Measurements from ENCODE around the gene TM9SF4.

Gene TM9SF4

DNA sequence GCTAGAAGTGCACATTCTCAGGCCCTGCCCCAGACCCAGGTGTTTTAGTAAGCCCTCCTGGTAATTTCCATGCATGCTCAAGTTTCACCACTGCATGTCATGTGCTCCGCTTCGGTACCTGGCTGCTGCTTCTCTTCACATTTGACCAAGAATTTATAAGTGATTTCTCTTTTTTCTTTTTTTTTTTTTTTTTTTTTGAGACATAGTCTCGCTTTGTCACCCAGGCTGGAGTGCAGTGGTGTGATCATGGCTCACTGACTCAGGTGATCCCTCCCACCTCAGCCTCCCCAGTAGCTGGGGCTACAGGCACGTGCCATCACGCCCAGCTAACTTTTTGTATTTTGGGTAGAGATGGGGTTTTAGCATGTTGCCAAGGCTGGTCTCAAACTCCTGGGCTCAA is 16.0 kb downstream of the TM9SF4 start:
- DNase-seq (ENCODE audit: low read depth), result no peak
- no peak overlapping the region for H3K4me3 ChIP-seq (ENCODE audit: control insufficient read depth, low read depth, low read length)
- TF ChIP-seq, protein P1, sequence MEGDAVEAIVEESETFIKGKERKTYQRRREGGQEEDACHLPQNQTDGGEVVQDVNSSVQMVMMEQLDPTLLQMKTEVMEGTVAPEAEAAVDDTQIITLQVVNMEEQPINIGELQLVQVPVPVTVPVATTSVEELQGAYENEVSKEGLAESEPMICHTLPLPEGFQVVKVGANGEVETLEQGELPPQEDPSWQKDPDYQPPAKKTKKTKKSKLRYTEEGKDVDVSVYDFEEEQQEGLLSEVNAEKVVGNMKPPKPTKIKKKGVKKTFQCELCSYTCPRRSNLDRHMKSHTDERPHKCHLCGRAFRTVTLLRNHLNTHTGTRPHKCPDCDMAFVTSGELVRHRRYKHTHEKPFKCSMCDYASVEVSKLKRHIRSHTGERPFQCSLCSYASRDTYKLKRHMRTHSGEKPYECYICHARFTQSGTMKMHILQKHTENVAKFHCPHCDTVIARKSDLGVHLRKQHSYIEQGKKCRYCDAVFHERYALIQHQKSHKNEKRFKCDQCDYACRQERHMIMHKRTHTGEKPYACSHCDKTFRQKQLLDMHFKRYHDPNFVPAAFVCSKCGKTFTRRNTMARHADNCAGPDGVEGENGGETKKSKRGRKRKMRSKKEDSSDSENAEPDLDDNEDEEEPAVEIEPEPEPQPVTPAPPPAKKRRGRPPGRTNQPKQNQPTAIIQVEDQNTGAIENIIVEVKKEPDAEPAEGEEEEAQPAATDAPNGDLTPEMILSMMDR (IDR thresholded peaks at IDR 0.05; ENCODE audit: control insufficient read depth, insufficient read depth, low read depth, low read length, missing control alignments), result no peak

DNA sequence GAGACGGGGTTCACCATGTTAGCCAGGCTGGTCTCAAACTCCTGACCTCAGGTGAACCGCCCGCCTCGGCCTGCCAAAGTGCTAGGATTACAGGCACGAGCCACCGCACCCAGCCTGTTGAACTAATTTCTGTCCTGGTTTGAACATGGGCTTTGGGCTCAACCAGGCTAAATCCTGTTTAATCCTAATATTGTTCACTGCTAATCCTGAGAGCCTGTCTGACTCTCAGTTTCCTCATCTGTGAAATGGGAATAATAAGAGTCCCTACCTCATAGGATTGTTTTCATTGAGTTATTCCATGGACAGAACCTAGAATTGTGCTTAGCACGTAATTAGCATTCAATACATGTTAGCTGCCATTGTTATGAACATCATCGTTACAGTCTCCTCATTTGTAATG is 17.4 kb downstream of the TM9SF4 start:
- H3K4me3 ChIP-seq (ENCODE audit: control insufficient read depth, low read depth, low read length), result no peak overlapping the region
- TF ChIP-seq, protein P1 (IDR thresholded peaks at IDR 0.05; ENCODE audit: control insufficient read depth, insufficient read depth, low read depth, low read length, missing control alignments), result no peak
- no peak for DNase-seq (ENCODE audit: low read depth)

DNA sequence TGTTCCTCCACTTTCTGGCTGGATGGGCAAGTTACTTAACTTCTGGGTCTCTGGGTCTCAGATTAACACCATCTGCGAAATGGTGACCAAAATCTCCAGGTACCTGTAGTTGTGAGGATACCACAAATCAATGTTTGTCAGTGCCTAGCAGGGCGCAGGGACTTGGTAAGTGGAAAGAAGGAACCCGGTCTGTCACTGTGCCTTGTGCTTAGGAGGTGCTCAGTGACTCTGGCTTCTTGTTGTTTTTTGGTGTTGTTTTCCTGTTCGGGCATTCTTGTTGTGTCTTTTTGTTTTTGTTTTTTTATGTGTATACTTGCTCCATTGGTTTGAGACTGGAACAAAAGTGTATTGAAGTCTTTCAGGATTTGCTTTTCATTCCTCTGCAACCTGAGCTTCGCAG is 17.8 kb downstream of the TM9SF4 start:
- DNase-seq (ENCODE audit: low read depth), result no peak
- H3K4me3 ChIP-seq (ENCODE audit: control insufficient read depth, low read depth, low read length), result no peak overlapping the region
- TF ChIP-seq, protein P1 (IDR thresholded peaks at IDR 0.05; ENCODE audit: control insufficient read depth, insufficient read depth, low read depth, low read length, missing control alignments), result no peak

DNA sequence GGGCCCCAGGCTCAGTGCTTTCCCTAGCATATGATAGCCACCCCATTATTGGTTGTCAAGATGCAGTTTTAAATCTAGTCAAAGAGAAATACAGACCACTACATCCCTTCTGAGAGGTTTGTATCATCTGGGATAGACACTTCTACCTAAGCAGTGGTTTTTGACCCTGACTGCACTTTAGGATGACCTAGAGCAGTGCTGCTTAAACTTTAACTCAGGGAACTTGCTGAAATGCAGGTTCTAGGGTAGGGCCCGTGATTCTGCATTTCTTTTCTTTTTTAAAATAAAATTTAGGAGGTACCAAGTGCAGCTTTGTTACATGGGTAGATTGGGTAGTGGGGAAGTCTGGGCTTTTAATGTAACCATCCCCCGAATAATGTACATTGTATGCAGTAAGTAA is 18.7 kb downstream of the TM9SF4 start:
- no peak for DNase-seq (ENCODE audit: low read depth)
- no peak overlapping the region for H3K4me3 ChIP-seq (ENCODE audit: control insufficient read depth, low read depth, low read length)
- TF ChIP-seq, protein P1 (IDR thresholded peaks at IDR 0.05; ENCODE audit: control insufficient read depth, insufficient read depth, low read depth, low read length, missing control alignments), result no peak

DNA sequence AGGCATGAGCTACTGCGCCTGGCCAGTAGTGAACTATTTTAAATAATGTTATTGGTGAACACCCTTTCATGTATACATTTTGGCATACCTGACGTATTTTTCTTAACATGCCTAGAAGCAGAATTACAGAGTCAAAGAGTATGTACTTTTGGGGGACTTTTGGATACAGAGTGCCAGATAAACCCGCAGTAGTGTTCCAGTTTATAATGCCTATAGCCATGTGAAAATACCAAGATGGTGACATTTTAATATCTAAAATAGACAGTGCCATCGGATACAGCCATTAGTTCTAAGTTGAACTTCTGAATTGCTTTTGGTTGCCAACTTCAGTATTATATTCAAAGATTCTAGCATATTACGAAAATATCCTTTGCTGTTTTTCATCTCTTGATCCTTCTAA is 20.3 kb downstream of the TM9SF4 start:
- TF ChIP-seq, protein P1 (IDR thresholded peaks at IDR 0.05; ENCODE audit: control insufficient read depth, insufficient read depth, low read depth, low read length, missing control alignments), result no peak
- DNase-seq (ENCODE audit: low read depth), result no peak
- H3K4me3 ChIP-seq (ENCODE audit: control insufficient read depth, low read depth, low read length), result no peak overlapping the region

DNA sequence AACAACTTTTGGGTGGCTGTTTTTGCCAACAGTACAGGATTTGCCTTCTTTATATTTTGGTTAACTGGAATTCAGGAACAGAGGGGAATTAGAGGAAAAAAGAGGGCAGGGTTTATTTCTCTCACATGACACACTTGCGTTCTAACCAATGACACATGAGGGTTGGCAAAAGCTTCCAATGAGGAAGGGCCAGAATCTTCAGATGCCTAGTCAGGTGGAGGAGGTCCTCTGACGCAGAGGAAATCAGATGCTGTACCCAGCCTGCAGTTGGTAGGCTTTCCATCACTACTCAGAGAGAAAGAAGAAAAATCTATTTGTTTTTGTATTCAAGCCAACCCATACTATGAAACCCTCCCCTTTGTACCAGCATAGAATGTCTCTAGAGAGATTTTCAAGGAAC is 20.8 kb downstream of the TM9SF4 start:
- no peak for DNase-seq (ENCODE audit: low read depth)
- no peak overlapping the region for H3K4me3 ChIP-seq (ENCODE audit: control insufficient read depth, low read depth, low read length)
- TF ChIP-seq, protein P1 (IDR thresholded peaks at IDR 0.05; ENCODE audit: control insufficient read depth, insufficient read depth, low read depth, low read length, missing control alignments), result no peak

DNA sequence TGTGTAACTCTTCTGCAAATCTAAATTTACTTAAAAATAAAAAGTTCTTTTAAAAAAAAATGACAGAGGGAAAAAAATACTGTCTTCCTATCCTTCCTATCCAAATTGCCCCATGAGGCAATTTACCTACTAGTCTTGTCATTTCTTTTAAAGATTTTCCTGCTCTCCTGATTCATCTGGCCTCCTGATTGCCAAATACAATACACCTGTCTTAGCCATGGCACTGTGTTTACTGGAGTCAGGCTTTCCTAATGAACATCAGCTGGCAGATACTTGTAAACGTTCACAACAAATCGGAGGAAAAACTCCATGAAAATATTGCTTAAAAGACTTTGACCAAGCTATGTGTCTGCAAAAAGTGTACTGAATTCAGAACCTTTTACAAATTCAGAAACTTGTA is 21.5 kb downstream of the TM9SF4 start:
- TF ChIP-seq, protein P1 (IDR thresholded peaks at IDR 0.05; ENCODE audit: control insufficient read depth, insufficient read depth, low read depth, low read length, missing control alignments), result no peak
- H3K4me3 ChIP-seq (ENCODE audit: control insufficient read depth, low read depth, low read length), result no peak overlapping the region
- DNase-seq (ENCODE audit: low read depth), result no peak
